Mesothelial cell of epicardium (in vitro differentiated cells): Measurements from ENCODE around the gene FBN1. TPM values are rescaled to one million over a fixed set of nuclear protein-coding genes. Genes with fewer than 3 reads are reported as not detected.

Experiments used
- DNase-seq, 2 experiments: peaks; one replicate each; pipeline ENCODE4 v3.0.0; 2021; ENCODE audit warnings: low spot score in 2 of 2; ENCODE audit not compliant: unreplicated experiment in 2 of 2
- H3K27ac Mint-ChIP-seq: 2 replicates; pipeline ENCODE4 v1.8.0; 2021; ENCODE audit warnings: mixed read lengths
- H3K27me3 Mint-ChIP-seq: 2 replicates; pipeline ENCODE4 v1.8.0; 2021; ENCODE audit warnings: low read depth, mixed read lengths
- H3K36me3 Mint-ChIP-seq: 2 replicates; pipeline ENCODE4 v1.8.0; 2021; ENCODE audit warnings: mixed read lengths
- H3K4me1 Mint-ChIP-seq: 2 replicates; pipeline ENCODE4 v1.8.0; 2021; ENCODE audit warnings: mixed read lengths
- H3K4me3 Mint-ChIP-seq: 2 replicates; pipeline ENCODE4 v1.8.0; 2021; ENCODE audit warnings: mild to moderate bottlenecking, moderate library complexity, mixed read lengths
- H3K9me3 Mint-ChIP-seq: 2 replicates; pipeline ENCODE4 v1.8.0; 2021; ENCODE audit warnings: mixed read lengths
- total RNA-seq: library from RNA; stranded (reverse); gene quantifications from 3 replicates; pipeline ENCODE4 v1.2.1, GENCODE V29; 2021
- TF ChIP-seq, protein P1 (sequence below): fragments of 200-600 bp; sonication (generic); IDR thresholded peaks from one replicate; pipeline ENCODE4 v1.5.0; 2021; ENCODE audit warnings: antibody characterized with exemption; ENCODE audit not compliant: unreplicated experiment

The FBN1 gene
- total RNA-seq, 1 donor from 2014 or later = 67.9 TPM

DNA sequence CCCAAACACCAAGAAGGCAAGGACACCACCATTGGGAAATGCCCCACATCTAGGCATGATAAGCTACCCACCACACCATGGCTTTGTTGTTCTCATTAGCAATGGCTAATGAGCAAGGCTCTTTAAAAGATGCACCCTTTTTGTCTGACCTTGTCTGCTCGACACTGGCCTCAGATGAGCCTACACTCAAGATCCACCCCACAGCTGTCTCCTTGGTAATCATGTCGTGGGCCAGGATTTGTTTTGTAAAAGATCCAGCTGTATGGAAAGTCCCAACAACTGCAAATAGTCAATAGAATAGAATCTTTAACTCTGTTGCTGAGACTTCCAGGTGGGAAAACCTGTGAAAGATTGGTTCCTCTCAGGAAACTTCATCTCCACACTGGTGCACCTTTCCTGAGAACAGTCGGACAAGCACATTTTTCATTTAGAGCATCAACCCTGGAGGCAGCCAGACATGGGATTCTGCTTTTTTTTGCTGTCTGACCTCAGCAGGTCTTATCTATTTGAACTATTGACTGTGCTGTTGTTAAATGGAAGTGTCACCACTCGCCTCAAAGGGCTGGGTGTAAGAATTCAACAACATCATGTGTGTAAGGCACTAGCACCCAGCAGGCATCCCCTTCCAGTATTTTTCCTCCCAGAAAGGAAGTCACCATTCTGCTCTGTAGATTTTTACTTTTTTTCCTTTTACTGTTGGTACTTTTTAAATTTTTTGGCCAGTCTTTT lies 278.8 kb downstream of the FBN1 start:
- H3K9me3 Mint-ChIP-seq = peaks cover 11% of the 10 kb centered on the region
- DNase-seq = no peak
- H3K27me3 Mint-ChIP-seq = no peaks in the 10 kb centered on the region

GRCh38 chr15:48365575-48365974 lies 279.9 kb downstream of the FBN1 start:
- no peaks in the 10 kb centered on the region for H3K36me3 Mint-ChIP-seq
- peaks cover 15% of the 10 kb centered on the region for H3K9me3 Mint-ChIP-seq
- no peaks in the 10 kb centered on the region for H3K27me3 Mint-ChIP-seq
- no peak overlapping the region for H3K4me3 Mint-ChIP-seq
- no peaks in the 10 kb centered on the region for H3K4me1 Mint-ChIP-seq
- no peak for DNase-seq
- TF ChIP-seq, protein P1, sequence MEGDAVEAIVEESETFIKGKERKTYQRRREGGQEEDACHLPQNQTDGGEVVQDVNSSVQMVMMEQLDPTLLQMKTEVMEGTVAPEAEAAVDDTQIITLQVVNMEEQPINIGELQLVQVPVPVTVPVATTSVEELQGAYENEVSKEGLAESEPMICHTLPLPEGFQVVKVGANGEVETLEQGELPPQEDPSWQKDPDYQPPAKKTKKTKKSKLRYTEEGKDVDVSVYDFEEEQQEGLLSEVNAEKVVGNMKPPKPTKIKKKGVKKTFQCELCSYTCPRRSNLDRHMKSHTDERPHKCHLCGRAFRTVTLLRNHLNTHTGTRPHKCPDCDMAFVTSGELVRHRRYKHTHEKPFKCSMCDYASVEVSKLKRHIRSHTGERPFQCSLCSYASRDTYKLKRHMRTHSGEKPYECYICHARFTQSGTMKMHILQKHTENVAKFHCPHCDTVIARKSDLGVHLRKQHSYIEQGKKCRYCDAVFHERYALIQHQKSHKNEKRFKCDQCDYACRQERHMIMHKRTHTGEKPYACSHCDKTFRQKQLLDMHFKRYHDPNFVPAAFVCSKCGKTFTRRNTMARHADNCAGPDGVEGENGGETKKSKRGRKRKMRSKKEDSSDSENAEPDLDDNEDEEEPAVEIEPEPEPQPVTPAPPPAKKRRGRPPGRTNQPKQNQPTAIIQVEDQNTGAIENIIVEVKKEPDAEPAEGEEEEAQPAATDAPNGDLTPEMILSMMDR = no peak
- no peak overlapping the region for H3K27ac Mint-ChIP-seq

More for the DNA sequence above, 278.8 kb downstream of the FBN1 start:
- TF ChIP-seq, protein P1 = no peak
- Mint-ChIP-seq H3K36me3 (no peaks in the 10 kb centered on the region), H3K27ac (no peak overlapping the region), H3K4me1 (no peaks in the 10 kb centered on the region), H3K4me3 (no peak overlapping the region)

DNA sequence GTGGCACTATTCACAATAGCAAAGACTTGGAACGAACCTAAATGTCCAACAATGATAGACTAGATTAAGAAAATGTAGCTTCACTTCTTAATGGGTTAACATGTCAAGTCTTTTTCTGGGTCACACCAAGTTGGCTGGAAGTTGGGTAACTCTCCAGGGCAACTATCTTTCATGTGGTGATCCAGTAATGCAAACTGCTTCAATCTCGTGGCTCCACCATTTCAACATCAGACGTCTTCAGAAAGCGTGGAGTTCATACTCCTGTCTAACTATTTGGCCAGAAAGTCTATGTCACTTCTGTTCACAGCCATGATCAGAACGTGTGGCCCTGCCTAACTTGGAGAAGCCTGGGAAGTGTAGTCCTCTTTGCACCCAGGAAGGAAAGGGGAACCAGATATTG lies 282.0 kb downstream of the FBN1 start:
- no peaks in the 10 kb centered on the region for H3K27me3 Mint-ChIP-seq
- H3K4me1 Mint-ChIP-seq = peaks cover 5% of the 10 kb centered on the region
- no peak overlapping the region for H3K4me3 Mint-ChIP-seq
- H3K36me3 Mint-ChIP-seq = no peaks in the 10 kb centered on the region
- TF ChIP-seq, protein P1 = no peak
- DNase-seq = no peak
- H3K27ac Mint-ChIP-seq = no peak overlapping the region
- H3K9me3 Mint-ChIP-seq = peaks cover 15% of the 10 kb centered on the region

- H3K9me3 Mint-ChIP-seq = peaks cover 12% of the 10 kb centered on the region
- peaks cover 8% of the 10 kb centered on the region for H3K4me1 Mint-ChIP-seq
- H3K4me3 Mint-ChIP-seq = no peak overlapping the region
- H3K27ac Mint-ChIP-seq = no peak overlapping the region
- DNase-seq = no peak
- TF ChIP-seq, protein P1 = no peak
- H3K27me3 Mint-ChIP-seq = no peaks in the 10 kb centered on the region
- H3K36me3 Mint-ChIP-seq = no peaks in the 10 kb centered on the region
Measured at GRCh38 chr15:48361685-48362084, 283.8 kb downstream of the FBN1 start.

DNA sequence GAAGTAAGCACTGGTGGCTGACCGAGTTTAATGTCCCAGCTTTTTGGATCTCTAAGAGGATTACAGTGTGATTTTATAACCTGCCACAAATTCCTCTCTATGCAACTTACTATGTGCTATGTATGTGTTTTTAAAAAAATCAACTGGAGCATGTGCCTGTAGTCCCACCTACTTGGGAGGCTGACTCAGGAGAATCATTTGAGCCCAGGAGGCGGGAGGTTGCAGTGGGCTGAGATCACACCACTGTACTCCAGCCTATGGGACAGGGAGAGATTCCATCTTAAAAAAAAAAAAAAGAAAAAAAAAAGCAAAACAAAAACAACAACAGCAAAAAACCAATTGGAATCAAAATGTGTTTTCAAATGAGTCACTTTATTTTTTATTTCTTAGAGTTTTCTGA lies 284.7 kb downstream of the FBN1 start:
- Mint-ChIP-seq H3K36me3 (no peaks in the 10 kb centered on the region), H3K27ac (no peak overlapping the region), H3K27me3 (no peaks in the 10 kb centered on the region), H3K4me1 (peaks cover 8% of the 10 kb centered on the region), H3K4me3 (no peak overlapping the region), H3K9me3 (peaks cover 12% of the 10 kb centered on the region)
- no peak for DNase-seq
- TF ChIP-seq, protein P1 = no peak

Other genes starting within 250 kb of the FBN1 start
- 7.1 to 8.0 TPM (median 7.6 TPM) in 3 replicates for gene CEP152, start 165.4 kb upstream of the FBN1 start, total RNA-seq
- gene EID1, start 232.4 kb upstream of the FBN1 start, total RNA-seq = 135 to 146 TPM (median 139 TPM) in 3 replicates